Embryonic facial prominence (tissue), 1 donor: ENCODE measurements around the gene PCBP3.
"Not testable (repeated sequence)": the region's sequence is repeated elsewhere in the genome, so short reads cannot be mapped to it uniquely, and the experiment has no call there.

Experiments
- DNase-seq: peaks from one replicate; pipeline ENCODE4 v3.0.0-alpha.2; 2016; ENCODE audit errors: extremely low spot score

Gene PCBP3

GRCh38 chr21:45808663-45809062 is 165.1 kb downstream of the PCBP3 start:
- not testable (repeated sequence) for DNase-seq

DNA sequence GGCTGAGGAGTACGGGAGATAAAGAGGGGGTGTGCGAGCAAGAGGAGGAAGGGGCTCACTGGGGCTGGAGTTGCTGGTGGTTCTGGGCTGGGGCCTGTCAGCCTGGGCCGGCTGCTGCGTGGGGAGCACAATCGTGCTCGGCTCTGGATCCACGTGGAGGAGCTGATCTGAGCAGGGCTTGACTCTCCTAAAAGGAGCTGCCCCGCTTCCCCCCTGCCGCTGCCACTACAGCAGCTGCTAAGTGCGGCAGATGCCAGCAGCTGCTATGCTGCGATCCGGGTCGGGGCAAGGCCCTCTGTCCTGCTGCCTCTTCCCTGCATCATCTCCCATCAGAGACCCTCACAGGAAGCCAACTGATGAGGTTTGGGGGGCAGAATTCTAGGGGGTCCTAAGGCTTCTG is 165.9 kb downstream of the PCBP3 start:
- no peak for DNase-seq

GRCh38 chr21:45811136-45811535 is 167.6 kb downstream of the PCBP3 start:
- DNase-seq = no peak

DNA sequence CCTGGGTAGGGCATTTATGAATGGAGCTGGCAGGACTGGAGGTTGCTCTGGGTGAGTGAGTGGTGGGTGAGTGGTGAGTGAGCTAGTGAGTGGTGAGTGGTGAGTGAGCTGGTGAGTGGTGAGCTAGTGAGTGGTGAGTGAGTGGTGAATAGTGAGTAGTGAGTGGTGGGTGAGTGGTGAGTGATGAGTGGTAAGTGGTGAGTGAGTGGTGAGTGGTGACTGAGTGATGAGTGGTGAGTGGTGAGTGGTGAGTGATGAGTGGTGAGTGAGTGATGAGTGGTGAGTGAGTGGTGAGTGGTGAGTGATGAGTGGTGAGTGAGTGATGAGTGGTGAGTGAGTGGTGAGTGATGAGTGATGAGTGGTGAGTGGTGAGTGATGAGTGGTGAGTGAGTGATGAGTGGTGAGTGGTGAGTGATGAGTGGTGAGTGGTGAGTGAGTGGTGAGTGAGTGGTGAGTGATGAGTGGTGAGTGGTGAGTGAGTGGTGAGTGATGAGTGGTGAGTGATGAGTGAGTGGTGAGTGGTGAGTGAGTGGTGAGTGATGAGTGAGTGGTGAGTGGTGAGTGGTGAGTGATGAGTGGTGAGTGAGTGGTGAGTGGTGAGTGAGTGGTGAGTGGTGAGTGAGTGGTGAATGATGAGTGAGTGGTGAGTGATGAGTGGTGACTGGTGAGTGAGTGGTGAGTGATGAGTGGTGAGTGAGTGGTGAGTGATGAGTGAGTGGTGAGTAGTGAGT is 170.8 kb downstream of the PCBP3 start:
- not testable (repeated sequence) for DNase-seq

DNA sequence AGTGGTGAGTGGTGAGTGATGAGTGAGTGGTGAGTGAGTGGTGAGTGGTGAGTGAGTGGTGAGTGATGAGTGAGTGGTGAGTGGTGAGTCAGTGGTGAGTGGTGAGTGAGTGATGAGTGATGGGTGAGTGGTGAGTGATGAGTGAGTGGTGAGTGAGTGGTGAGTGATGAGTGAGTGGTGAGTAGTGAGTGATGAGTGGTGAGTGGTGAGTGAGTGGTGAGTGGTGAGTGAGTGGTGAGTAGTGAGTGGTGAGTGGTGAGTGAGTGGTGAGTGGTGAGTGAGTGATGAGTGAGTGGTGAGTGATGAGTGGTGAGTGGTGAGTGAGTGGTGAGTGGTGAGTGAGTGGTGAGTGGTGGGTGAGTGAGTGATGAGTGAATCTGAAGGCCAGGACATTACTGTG is 172.3 kb downstream of the PCBP3 start:
- not testable (repeated sequence) for DNase-seq

DNA sequence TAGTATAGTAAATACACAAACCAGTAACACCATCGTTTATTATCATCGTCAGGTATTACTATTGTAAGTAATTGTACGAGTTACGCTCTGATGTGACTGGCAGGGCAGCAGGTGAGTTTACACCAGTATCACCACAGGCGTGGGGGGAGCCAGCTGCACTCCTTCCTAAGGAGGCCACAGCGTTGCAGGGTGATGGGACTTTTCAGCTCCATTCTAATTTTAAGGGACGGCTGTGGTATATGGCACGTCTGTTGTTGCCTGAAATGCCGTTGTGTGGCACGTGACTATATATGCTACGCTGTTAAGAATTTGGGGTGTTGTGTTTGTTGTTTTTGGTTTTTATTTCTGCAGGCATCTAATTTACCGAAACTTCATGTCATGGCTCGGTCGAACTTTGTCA is 173.3 kb downstream of the PCBP3 start:
- DNase-seq = no peak

- no peak for DNase-seq
Observed at GRCh38 chr21:45817345-45817744, 173.8 kb downstream of the PCBP3 start.

GRCh38 chr21:45818276-45818903 is 174.9 kb downstream of the PCBP3 start:
- DNase-seq = no peak

GRCh38 chr21:45818904-45819285 is 175.4 kb downstream of the PCBP3 start:
- DNase-seq = no peak

GRCh38 chr21:45819478-45820170 is 176.1 kb downstream of the PCBP3 start:
- DNase-seq = no peak

DNA sequence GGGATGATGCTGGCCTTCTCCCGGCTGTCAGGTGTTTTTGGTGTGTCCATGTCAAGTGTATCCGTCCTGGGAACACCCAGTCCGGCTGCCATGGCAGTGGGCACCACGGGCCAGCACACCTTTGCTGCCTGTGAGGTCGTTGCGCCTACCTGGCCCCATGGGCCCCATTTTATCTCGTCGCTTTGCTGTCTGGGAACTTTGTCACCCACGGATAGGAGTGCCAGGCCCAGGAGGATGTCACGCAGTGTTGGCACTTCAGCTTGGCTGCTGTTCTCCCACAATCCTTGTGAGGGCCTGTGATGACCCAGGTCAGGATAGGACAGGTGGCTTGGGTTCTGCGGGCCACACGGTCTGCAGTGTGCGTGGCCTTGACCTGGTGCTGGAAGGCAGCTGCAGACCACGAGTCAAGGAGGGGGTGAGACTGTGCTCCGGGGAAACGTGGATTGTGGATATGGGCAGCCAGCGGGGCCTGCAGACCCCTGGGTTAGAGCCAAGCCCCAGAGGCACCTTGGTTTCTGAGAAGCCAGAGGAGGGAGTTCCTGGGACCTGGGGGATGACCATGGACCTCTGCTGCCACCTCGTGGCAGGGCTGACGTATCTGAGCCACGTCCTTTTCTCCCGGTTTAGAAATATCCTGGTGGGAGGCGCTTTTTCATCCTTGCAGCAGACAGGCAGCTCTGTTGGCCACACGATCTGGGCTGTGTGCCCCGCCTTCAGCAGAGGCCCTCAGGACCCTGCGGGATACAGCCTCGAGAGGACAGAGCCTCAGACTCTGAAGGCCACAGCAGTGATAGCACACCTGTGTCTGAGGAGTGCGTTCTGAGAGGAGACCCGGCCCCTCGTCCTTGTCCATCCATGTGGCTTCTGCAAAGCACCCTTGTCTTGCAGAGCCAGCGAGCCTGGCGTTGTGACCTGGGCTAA is 176.9 kb downstream of the PCBP3 start:
- peak; percentile 76 for DNase-seq

- no peak for DNase-seq
Observed at GRCh38 chr21:45821315-45821962, 177.9 kb downstream of the PCBP3 start.

DNA sequence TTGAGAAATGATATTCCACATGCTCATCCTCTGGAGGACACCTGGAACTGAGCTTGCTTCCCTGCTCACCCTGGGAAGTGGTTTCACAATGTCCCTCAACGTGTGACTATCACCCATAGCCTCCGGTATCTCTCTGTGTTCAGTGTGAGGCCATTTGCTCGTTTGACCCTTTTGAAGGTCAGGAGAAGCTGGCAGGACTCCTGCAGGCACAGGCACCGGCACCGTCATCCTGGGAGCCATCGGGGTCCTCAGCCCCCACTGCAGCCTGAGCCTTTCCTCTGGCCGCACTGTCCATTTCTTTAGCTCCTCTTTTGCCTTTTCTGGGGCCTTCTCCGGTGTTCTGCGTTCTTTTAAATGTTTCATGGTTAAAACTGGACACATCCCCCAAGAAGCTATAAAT is 178.5 kb downstream of the PCBP3 start:
- no peak for DNase-seq

DNA sequence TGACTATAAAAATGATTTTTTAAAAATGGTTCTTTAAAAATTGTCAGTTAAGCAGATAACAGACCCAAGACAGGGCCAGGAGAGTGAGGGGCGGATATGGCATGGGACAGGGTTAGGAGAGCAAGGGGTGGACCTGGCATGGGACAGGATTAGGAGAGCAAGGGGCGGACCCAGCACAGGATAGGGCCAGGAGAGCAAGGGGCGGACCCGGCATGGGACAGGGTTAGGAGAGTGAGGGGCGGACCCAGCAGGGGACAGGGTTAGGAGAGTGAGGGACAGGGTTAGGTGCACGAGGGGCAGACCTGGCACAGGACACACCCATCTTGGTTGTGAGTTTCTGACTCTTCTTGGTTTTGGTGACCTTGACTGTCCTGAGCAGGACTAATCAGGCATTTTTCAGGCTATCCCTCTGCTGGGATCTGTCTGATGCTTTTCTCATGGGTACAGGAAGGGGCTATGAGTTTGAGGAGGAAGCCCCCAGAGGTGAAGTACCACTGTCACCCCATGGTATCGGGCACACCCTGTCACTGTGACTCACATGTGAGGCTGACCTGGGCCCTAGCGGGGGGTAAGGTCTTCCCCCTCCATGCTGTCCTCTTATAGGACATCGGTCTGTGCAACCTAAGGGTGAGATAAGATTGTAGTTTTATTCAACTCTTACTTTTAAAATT is 179.0 kb downstream of the PCBP3 start:
- DNase-seq = no peak

GRCh38 chr21:45823100-45823681 is 179.7 kb downstream of the PCBP3 start:
- no peak for DNase-seq

DNA sequence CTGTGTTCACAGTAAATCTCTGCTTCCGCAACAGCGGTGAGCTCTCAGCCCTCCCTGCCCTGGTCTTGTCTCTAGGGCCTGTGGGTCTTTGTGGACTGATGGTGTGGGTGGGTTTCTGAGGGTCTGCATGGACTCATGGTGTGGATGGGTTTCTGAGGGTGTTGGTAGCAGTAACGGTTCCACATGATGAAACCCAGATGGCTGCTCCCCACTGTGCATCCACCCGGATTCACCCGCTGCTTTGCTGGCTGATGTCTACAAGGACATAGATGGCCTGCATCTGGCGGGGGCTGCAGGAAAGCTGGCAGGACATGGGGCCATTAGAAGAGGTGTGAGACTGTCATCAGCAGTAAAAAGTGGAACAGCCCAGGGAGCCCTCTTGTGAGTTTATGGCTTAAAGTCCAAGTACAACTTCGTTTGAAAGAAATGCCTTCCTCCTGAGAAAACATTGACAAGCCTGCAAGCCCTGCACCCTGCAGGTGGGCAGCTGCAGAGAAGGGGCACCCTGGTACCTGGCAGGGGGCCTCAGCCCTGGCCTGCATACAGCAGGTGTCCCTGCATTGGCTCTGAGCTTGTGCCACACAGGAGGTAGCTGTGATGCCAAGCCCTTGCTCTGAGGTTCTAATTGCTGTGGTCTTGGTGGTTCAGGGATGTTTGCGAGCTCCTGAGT is 181.2 kb downstream of the PCBP3 start:
- no peak for DNase-seq

GRCh38 chr21:45825219-45825618 is 181.7 kb downstream of the PCBP3 start:
- no peak for DNase-seq

GRCh38 chr21:45826676-45827301 is 183.3 kb downstream of the PCBP3 start:
- DNase-seq = no peak

DNA sequence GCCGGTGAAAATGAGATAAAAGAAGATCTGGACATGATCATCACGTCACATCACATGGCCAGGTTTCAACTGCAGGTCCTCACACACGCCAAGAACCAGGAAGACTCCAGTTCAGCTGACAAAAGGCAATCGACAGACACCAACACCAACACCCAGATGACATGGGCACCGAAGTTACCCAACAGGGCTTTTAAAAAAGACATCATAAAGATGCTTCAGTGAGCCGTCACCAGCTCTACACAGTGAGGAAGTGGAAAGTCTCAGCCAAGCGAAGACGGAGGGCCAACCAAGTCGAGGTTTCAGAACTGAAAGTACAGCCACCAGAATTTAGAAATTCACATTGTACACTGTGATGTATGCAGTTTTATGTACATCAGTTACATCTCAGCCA is 183.8 kb downstream of the PCBP3 start:
- no peak for DNase-seq
